Activated CD4-positive, CD25-positive, alpha-beta regulatory T cell treated with anti-CD3 and anti-CD28 coated beads, Interleukin-2, amount 50 U/mL, for 16 hours (primary cell): ENCODE measurements around the gene SERPINI1.
"Not testable (repeated sequence)": the region's sequence is repeated elsewhere in the genome, so short reads cannot be mapped to it uniquely, and the experiment has no call there.

Source experiments
- DNase-seq: peaks from one replicate; pipeline ENCODE4 v3.0.0-alpha.2; 2020; ENCODE audit warnings: low read depth, low spot score

SERPINI1 gene

GRCh38 chr3:167787440-167787839, 51.9 kb downstream of the SERPINI1 start:
- no peak for DNase-seq

- DNase-seq: no peak
Measured at GRCh38 chr3:167798443-167798842, 62.9 kb downstream of the SERPINI1 start.

- DNase-seq: no peak
Measured at GRCh38 chr3:167808910-167809309, 73.4 kb downstream of the SERPINI1 start.

- DNase-seq: no peak
Measured at GRCh38 chr3:167810236-167810635, 74.7 kb downstream of the SERPINI1 start.

GRCh38 chr3:167811031-167811430, 75.5 kb downstream of the SERPINI1 start:
- DNase-seq: no peak

- DNase-seq: no peak
Measured at GRCh38 chr3:167813169-167814123, 77.9 kb downstream of the SERPINI1 start.

- DNase-seq: no peak
Measured at GRCh38 chr3:167814441-167814951, 79.0 kb downstream of the SERPINI1 start.

- DNase-seq: no peak
Measured at GRCh38 chr3:167816953-167817352, 81.4 kb downstream of the SERPINI1 start.

- no peak for DNase-seq
Measured at GRCh38 chr3:167820102-167820865, 84.8 kb downstream of the SERPINI1 start.

- DNase-seq: no peak
Measured at GRCh38 chr3:167821248-167821805, 85.8 kb downstream of the SERPINI1 start.

GRCh38 chr3:167823738-167824137, 88.2 kb downstream of the SERPINI1 start:
- no peak for DNase-seq

- DNase-seq: not testable (repeated sequence)
Measured at GRCh38 chr3:167827588-167827987, 92.1 kb downstream of the SERPINI1 start.

- DNase-seq: no peak
Measured at GRCh38 chr3:167829071-167829470, 93.5 kb downstream of the SERPINI1 start.

- no peak for DNase-seq
Measured at GRCh38 chr3:167830007-167830406, 94.5 kb downstream of the SERPINI1 start.

- no peak for DNase-seq
Measured at GRCh38 chr3:167835359-167835758, 99.8 kb downstream of the SERPINI1 start.

GRCh38 chr3:167835953-167836352, 100.4 kb downstream of the SERPINI1 start:
- DNase-seq: no peak

- no peak for DNase-seq
Measured at GRCh38 chr3:167837466-167837865, 101.9 kb downstream of the SERPINI1 start.

GRCh38 chr3:167839460-167840134, 104.1 kb downstream of the SERPINI1 start:
- DNase-seq: no peak

GRCh38 chr3:167840247-167840646, 104.7 kb downstream of the SERPINI1 start:
- no peak for DNase-seq

GRCh38 chr3:167843481-167843880, 108.0 kb downstream of the SERPINI1 start:
- DNase-seq: no peak

- no peak for DNase-seq
Measured at GRCh38 chr3:167843886-167844285, 108.4 kb downstream of the SERPINI1 start.
